Measurements from ENCODE around the gene SPTLC3.

Gene SPTLC3

DNA sequence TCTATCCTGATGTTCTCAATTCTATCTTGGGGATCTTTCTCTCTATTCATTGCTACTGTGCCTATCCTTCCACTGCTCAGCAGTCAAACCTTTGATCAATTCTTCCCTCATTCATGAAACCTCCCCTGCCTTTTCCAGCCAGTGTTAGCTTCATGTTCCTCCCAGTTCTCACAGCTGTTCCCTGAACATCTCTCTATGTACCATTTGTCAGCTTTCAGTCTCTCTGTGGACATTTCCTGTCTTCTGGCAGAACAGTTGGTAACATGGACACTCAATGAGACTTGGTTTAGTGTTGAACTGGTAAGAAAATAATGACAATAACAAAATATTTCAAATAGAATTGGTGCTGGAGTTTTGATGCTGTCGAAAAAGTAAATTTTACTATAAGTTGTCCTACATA lies 26.2 kb downstream of the SPTLC3 start:
- no peak for DNase-seq

DNA sequence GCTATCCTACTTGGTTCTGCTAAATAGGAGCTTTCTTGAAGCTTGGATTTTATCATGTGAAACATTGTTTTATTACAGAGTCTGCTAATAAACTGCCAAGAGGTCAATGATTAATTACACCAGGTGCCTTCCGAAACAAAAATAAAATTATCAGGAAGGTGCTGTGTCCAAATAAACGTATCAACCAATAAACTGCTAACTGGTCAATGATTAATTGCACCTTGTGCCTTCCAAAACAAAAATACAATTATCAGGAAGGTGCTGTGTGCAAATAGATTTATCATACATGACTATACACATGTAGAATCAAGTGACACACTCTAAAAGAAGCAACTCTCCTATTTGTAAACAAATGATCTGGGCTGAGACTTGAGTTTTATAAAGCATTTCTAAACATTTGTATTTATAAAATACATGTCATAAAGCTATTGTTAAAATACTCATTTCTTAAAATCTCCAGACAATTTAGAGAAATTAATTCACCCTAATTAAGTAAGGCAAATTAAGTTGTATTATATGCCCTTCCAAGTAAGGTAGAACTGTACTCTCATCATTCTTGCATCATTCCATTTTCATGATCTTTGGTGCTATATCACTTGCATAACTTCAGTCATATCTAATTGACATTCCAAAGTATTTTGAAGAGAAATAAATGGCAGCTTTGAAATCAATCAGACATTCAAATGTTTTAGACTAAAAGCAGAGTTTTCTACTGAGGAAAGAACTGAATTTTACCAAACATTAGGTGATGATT lies 26.8 kb downstream of the SPTLC3 start:
- DNase-seq, result no peak

DNA sequence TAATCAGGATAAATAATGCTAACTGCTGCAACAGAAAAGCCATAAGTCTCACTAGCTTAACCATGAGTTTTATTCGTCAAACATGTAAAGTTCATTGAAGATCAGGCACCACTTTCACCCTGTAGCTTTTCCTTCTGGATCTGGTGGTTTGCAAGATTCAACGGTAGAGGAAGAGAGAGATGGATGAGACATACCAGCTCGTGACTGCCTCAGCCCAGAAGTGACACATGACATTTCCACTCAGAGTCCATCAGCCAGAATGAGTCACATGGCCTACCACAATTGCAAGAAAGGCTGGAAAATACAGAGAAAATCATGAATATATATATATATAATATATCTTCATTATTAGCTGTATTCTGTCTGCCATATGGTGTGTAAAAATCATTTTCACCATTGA lies 29.0 kb downstream of the SPTLC3 start:
- DNase-seq, result no peak

DNA sequence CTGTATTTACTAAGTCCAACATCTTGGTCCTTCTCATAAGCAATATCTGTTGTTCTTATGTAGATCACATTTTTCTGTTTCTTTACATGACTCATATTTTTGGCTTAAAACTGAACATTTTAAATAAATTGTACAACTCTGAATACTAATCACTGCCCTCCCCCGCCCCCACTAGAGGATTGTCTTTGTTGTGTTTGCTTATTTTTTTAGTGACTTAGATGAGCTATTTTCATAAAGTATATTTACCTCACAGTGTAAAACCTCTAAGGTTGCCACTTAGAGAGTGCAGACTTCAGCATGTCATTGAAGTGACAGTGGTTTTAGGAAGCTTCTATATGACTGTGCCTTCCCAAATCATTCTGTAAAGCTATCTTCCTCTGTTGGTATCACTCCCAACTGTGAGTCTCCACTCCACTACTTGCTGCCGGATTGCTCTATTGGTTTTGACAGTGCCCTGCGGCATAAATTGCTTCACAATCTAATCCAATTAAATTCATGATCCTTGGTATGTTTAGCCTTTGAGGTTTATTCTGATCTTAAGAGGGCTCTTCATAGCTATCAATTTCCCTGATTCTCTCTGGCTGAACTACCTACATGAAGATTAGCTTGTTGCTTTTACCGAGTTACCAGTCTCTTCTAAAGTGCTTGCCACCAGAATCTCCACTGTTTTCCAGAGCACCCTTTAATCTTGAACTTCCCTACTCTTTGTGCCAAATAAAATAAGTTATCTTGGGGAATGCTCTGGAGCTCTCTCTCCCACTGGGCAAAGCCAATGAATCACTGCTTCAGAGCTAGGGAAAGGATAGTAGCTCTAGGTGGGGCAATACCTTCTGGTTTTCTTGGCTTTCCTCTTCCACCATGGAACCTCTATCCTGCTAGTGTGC lies 33.0 kb downstream of the SPTLC3 start:
- DNase-seq, result no peak

DNA sequence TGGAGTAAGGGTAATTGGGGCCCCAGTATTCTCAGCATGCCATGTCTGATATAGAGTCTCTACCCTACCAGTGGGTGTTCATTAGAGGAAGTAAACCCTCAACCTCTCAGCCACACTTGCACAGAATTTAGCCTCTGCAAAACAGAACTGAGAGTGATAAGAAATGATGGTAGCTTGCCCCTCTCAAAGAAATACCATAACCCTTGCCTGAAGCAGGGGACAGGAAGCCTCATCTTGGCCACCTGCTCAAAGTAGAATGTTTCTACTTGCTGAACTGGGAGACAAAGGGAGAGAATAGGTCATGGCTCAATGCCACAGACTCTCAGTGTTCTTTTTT lies 33.7 kb downstream of the SPTLC3 start:
- no peak for DNase-seq

DNA sequence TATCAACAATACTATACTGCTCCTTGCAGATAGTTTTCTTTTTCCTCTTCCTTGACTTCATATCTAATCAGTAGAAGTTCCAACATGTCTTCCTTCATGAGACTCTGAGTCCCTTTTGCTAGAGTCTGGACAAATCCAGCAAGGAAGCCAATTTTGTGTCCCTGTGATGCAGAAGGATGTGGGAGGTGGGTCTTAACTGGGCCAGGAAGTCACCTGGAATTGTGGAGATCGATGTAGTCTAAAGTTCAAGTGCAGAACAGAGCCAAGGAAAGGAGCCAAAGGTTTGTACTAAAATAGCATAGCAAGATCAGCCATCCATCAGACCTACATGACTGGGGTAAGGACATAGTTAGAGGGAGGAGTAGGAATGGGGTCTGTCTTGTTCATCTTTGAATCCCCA lies 37.6 kb downstream of the SPTLC3 start:
- DNase-seq, result no peak

DNA sequence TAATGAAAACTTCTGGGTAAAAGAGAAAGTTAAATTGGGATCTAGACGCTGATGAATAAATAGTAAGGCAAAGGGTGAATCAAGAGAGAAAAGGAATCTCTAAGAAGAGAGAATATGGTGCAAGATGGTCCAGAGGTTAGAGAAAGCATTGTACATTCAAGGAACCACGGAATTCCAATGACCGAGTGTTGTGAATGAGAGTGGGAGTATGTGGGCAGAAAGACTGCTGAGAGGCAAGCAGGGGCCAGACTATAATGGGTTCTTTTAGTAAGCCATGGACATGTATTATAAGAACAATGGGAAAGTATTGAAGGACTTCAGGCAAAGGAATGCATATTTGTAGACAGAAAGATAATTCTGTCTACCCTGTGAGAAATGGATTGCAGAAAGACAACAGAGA lies 45.2 kb downstream of the SPTLC3 start:
- no peak for DNase-seq

DNA sequence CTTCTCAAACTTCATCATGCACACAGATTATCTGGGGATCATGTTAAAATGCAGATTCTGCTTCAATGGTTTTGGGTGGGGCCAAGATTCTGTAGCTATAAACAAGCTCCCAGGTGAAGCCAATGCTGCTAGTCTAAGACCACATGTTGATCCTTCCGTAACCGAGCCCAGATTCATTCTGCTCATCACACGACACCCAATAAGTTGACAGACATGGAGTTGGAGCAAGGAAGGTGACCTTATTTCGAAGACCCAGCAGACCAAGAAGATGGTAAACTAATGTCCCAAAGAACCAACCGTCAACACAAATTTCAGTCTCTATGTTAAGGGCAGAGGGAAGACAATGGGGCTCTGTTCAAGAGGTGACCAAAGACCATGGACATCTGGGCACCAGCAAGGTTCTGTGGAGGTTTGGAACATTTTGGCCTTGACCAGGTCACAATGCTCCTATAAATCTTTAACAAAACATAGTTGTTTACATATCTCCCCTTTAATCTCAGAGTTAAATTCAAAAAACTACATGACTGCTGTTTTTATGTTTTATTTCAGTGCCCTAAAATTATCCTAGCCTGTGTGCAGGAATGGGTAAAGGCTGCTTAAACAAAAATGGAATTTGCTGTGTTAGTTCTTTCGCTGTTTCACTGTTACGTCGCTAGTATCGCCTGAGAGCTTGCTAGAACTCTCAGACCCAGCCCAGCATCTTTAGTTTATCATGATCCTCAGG lies 50.1 kb downstream of the SPTLC3 start:
- DNase-seq, result no peak

DNA sequence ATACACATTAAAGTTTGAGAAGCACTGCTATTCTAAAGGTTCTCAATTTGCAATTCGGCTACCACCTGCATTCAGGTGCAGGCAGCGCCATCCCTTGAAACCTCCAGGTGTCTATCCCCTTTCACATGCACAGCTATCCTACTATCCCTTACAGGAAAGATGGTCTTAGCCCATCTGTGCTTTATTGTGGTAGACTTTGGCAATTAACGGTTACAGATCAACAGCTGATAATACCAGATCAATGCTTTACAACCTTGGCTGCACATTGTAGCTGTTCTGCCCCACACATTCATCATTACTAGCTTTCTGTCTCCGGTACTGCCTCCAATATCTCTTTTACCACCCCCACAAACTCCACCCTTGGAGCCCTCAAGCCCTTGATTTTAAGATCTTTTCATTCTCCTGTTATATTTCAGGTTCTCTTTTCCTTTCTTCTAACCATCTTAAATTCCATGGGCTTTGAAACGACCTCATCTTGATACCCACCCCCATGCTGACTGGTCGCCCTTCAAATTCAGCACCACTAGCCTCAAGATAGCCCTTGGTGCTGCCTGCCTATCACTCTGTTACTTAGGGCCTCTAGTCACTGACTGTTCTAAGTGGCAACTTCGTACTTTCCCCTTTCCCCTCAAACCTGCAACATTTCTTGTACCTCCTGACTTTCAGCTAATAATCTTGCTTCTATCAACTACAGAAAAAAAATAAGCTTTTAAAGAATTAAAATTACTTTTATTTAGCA lies 50.8 kb downstream of the SPTLC3 start:
- no peak for DNase-seq

DNA sequence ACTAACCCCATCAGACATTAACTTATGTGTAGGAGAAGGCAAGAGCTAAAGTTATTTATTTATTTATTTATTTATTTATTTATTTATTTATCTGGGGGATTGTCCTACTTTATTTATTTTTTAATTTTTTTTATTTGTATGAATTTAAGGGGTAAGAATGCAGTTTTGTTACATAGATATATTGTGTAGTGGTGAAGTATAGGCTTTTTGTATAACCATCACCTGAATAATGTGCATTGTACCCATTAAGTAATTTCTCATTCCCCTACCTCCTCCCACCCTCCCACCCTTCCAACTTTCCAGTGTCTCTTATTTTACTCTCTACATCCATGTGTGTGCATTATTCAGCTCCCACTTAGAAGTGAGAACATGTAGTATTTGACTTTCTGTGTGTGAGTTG lies 51.6 kb downstream of the SPTLC3 start:
- no peak for DNase-seq

DNA sequence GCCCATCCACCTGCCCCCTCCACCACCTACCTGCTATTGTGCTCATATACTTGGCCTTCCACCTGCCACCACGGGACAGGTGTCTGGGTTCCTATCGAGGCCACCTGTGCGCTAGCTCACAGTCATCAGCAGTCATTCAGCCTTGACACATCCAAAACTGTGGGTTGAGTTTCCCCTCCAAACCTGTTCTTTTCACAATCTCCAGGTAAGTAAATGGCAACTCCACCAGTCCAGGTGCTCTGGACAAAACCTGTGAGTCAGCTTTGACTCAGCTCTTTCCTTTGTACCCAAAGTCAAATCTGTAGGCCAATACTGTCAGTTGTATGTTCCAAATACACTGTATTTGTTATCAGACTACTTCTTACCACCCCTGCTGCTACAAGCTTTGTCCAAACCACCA lies 52.6 kb downstream of the SPTLC3 start:
- DNase-seq, result no peak

DNA sequence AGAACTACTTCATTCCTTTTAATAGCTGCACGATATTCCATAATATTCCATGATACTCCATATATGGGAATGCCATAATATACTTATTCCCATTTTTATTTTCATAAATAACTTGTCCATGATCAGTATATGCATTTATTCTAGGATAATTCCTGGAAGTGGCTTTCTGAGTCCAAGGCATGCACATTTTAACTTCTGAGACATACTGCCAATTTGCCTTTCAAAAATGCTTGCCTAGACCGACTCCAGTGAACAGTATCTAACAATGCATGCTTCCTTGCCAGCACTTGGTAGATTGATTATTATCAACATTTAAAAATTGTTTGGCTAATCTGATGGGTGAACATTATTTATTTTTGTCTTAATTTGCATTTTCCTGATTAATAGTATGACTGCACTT lies 54.0 kb downstream of the SPTLC3 start:
- DNase-seq, result no peak

DNA sequence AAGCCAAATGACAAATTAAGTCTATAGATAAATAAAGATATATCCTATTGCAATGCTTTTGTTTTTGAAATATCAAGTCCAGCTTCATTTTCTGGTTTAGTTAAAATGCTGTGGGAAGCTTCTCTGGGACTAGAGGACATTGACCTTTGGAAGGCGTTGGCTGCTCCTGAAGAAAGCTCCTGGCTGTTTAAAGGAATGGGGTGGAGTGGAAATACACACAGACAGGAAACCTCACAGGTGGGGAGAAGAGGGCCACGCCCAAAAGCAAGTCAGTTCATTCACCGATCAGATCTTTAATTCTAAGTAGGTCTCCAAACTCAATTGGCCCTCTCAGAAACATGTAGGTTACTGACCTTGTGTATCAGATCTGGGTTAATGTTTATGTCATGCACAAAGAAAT lies 59.6 kb downstream of the SPTLC3 start:
- no peak for DNase-seq

DNA sequence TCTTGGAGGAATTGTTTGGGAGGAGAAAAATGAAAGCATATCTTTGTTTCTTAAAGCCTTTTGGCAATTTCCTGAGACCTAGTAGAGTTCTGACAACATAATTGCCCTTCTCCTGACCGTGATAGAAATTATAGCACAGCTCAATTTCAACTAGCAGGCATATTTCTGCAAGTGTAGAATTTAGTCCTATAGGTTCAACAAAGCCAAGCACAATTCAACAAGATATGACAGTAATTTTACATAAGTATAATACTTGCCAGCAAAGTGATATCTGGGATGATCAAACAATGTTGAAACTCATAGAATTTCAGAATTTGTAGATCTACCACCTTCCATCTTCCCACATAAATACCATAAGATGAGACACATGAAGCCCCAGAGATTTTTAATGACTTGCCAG lies 73.1 kb downstream of the SPTLC3 start:
- DNase-seq, result no peak

DNA sequence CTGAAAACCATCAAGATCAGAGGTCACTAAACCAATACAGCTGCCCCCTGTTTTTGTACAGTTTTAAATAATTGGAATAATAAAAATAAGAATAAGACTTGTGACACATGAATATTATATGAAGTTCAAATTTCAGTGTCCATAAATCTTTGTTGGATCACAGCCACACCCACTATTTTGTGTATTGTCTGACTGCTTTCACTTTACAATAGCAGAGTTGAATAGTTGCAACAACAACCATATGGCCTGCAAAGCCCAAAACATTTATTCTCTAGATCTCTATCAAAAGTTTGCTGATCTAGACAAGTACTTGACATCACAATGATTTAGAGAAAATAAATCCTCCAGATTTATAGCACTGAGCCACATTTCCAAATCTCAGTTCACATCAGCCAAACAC lies 73.6 kb downstream of the SPTLC3 start:
- no peak for DNase-seq

DNA sequence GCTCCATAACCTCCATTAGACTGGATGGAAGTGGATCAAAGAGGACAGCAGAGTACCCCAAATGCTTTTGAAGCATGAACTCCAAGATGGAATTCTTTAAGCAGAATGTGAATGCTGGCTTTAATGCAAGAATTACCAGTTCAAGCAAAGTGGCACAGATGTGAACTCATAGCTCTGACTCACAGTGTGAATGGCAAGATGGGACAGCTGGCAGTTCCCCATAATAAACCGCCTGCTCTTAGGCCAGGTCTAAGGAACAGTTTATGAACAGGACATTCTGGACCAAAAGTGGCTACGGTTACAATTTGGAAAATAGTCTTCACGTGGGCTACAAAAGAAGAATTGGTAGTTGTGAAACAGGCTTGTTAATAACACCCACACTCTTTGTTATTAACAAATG lies 76.5 kb downstream of the SPTLC3 start:
- DNase-seq, result no peak

DNA sequence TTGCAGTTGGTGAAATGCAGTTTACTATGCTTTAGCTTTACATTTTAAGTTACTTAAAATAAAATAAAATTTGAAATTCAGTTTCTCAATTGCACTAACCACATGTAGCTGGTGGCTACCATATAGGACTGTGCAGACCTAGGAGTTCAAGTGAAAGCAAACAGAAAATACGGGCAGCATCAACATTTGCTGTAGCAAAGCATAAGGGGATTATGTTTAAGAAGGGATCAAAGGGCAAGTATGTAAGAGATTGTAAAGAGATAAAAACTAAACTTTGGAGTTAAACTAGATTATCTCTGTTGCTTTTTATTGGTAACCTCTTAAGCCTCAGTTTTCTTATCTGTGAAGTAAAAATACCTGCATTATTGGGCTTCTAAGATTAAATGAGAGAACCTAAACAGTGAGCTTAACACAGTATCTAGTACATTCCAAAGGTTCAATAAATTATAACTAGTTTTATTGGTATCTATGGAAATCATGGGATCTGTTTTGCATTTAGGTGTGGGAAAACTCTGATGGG lies 81.2 kb downstream of the SPTLC3 start:
- no peak for DNase-seq

DNA sequence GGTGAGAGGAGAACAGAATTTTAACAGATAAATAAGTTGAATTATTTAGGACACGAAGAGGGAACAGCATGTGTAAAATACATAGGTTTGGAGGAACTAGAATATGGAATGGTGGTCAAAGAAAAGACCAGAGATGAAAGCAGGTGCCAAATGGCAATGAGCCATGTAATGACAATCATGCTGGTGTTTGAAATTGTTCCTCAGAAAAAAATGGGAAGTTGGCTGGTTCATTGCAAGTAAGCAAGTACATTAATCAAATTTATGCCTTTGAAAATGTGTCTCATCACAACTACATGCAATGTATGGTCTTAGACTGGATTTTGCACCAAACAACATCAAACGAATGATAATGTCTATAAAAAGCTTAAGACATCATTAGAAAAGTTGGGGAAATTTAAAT lies 83.3 kb downstream of the SPTLC3 start:
- no peak for DNase-seq

DNA sequence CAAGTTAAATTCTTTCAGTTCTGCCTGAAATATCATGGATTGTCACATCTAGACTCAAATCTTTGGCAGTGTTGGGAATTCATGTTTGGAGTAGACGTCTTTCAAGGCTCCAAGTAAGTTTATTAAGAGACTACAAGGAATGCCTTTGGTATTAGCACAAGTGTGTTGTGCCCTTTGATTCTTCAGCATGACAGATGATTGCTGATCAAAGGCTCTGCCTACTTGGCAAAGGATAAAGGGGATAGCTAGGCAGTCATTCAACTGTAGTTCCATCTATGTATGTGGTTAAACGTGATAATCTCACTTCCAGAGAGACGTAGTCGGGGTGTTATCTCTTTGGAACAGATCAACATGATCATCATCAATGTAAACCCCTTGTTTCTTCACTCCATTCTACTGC lies 86.2 kb downstream of the SPTLC3 start:
- DNase-seq, result no peak

DNA sequence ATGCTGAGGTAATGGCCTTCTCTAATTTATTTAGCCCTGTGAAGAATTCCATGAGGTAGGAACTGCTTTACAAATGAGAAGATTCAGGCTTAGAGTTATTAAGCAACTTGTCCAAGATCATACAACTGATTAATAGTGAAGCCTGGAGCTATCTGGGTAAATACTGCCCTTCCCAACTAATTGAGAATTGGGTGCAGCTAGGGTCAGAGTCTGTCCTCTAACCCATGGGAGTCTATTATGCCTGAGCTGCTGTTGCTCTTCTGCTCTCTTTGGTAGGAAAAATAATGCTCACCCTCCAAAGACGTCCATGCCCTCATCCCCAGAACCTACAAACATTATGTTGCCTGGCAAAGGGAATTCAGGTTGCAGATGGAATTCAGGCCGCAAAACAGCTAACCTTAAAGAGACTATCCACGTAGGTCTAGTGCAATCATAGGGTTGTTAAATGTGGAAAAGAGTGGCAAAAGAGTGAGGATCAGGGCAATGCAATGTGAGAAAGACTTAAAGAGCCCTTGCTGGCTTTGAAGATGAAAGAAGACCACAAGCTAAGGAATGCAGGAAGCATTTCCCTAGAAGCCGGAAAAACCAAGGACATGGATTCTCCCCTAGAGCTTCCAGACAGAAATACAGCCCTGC lies 90.1 kb downstream of the SPTLC3 start:
- no peak for DNase-seq

DNA sequence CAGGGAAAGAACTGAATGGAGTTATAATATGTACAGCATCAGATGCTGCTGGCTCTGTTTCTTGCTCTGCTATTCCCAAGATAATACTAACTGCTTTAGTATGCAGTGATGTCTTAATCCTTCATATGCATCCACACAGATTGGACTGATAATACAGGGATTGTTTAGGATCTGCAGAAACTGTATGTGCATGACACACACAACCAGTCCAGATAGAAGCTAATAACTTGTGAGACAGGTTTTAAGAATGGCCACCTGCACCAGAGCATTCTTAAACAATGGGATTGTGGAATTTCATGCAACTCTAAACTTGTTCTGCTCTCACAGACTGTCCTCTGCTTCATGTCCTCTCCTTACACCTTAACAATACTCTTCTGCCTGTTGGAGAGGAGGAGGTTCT lies 90.9 kb downstream of the SPTLC3 start:
- no peak for DNase-seq

DNA sequence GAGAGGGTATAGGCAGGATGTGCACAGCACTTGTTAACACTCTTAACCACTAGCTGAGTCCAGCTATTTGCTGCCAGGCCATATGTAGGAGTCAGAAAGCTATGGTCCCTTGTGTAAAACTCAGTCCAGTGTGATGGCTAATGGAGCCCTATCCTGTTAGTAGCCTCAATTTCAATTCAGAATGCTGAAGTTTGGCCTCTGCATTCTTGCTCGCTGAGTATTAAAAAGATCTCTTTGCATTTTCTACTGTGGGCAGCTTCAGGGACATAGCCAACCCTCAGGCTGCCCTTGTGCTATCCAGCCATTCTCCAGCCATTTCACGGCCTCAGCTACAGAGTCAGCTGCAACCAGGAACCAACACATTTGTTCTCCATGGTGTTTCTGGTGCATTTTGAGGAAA lies 92.5 kb downstream of the SPTLC3 start:
- no peak for DNase-seq

Data from inflammatory macrophage (primary cell).